ENCODE measurements around the gene PCSK5. TPM values are rescaled to one million over a fixed set of nuclear protein-coding genes. Genes with fewer than 3 reads are reported as not detected.

Gene PCSK5
- polyA plus RNA-seq, 1 experiment = 1.6 TPM

- no peak for DNase-seq (ENCODE audit: low read depth, low spot score)
- ChIA-PET POLR2A (no interaction called here), CTCF (no interaction called here)
- Histone ChIP-seq H3K27ac (ENCODE audit: low read depth, low read length) (no peak overlapping the region), H3K27me3 (ENCODE audit: control insufficient read depth, insufficient read depth, low read length) (no peaks in the 10 kb centered on the region), H3K9me3 (ENCODE audit: control insufficient read depth, insufficient read depth, low read length) (no peaks in the 10 kb centered on the region), H3K4me3 (ENCODE audit: low read depth, low read length) (no peak overlapping the region)
- TF ChIP-seq CTCF (IDR thresholded peaks at IDR 0.05; ENCODE audit: low read depth, low read length) = no peak
Measured at GRCh38 chr9:75921391-75922127, 31.1 kb downstream of the PCSK5 start.

GRCh38 chr9:75926385-75926784 is 35.9 kb downstream of the PCSK5 start:
- H3K27ac ChIP-seq (ENCODE audit: low read depth, low read length) = no peak overlapping the region
- no peaks in the 10 kb centered on the region for H3K27me3 ChIP-seq (ENCODE audit: control insufficient read depth, insufficient read depth, low read length)
- no peak overlapping the region for H3K4me3 ChIP-seq (ENCODE audit: low read depth, low read length)
- no peak for DNase-seq (ENCODE audit: low read depth, low spot score)
- H3K9me3 ChIP-seq (ENCODE audit: control insufficient read depth, insufficient read depth, low read length) = no peaks in the 10 kb centered on the region
- ChIA-PET CTCF (no interaction called here), POLR2A (no interaction called here)
- no peak for TF ChIP-seq CTCF (IDR thresholded peaks at IDR 0.05; ENCODE audit: low read depth, low read length)

- H3K27me3 ChIP-seq (ENCODE audit: control insufficient read depth, insufficient read depth, low read length) = no peaks in the 10 kb centered on the region
- TF ChIP-seq CTCF (IDR thresholded peaks at IDR 0.05; ENCODE audit: low read depth, low read length) = no peak
- H3K27ac ChIP-seq (ENCODE audit: low read depth, low read length) = no peak overlapping the region
- H3K9me3 ChIP-seq (ENCODE audit: control insufficient read depth, insufficient read depth, low read length) = no peaks in the 10 kb centered on the region
- ChIA-PET POLR2A (no interaction called here), CTCF (no interaction called here)
- H3K4me3 ChIP-seq (ENCODE audit: low read depth, low read length) = no peak overlapping the region
- no peak for DNase-seq (ENCODE audit: low read depth, low spot score)
Measured at GRCh38 chr9:75927356-75927755, 36.9 kb downstream of the PCSK5 start.

- no peak for TF ChIP-seq CTCF (IDR thresholded peaks at IDR 0.05; ENCODE audit: low read depth, low read length)
- POLR2A ChIA-PET = no interaction called here
- Histone ChIP-seq H3K9me3 (ENCODE audit: control insufficient read depth, insufficient read depth, low read length) (no peaks in the 10 kb centered on the region), H3K27ac (ENCODE audit: low read depth, low read length) (no peak overlapping the region), H3K4me3 (ENCODE audit: low read depth, low read length) (no peak overlapping the region), H3K27me3 (ENCODE audit: control insufficient read depth, insufficient read depth, low read length) (no peaks in the 10 kb centered on the region)
- CTCF ChIA-PET = interaction anchor here (0.6 kb wide), 1 partner anchor 453 kb away, joined by 3 read pairs; no protein-coding TSS in a partner anchor
- DNase-seq (ENCODE audit: low read depth, low spot score) = no peak
Measured at GRCh38 chr9:75930190-75930589, 39.7 kb downstream of the PCSK5 start.

GRCh38 chr9:75930730-75931321 is 40.4 kb downstream of the PCSK5 start:
- H3K4me3 ChIP-seq (ENCODE audit: low read depth, low read length) = no peak overlapping the region
- no peaks in the 10 kb centered on the region for H3K9me3 ChIP-seq (ENCODE audit: control insufficient read depth, insufficient read depth, low read length)
- TF ChIP-seq CTCF (IDR thresholded peaks at IDR 0.05; ENCODE audit: low read depth, low read length) = no peak
- ChIA-PET CTCF (interaction anchor here (0.6 kb wide), 2 partner anchors 453 to 472 kb away, joined by 3 read pairs; no protein-coding TSS in a partner anchor), POLR2A (no interaction called here)
- no peak overlapping the region for H3K27ac ChIP-seq (ENCODE audit: low read depth, low read length)
- H3K27me3 ChIP-seq (ENCODE audit: control insufficient read depth, insufficient read depth, low read length) = no peaks in the 10 kb centered on the region
- no peak for DNase-seq (ENCODE audit: low read depth, low spot score)
